NCI-H526 treated with DMSO at 0.1 percent for 48 hours (cell line): ENCODE results near the gene CDC42SE2.
A peak's percentile ranks its signal among the peaks of the same experiment; 100 is the strongest.
"Not testable (repeated sequence)": the region's sequence is repeated elsewhere in the genome, so short reads cannot be mapped to it uniquely, and the experiment has no call there.

ENCODE experiments used
- DNase-seq: peaks from one replicate; lab custom pipeline; 2025; lab: John Stamatoyannopoulos, UW

CDC42SE2 gene

DNA sequence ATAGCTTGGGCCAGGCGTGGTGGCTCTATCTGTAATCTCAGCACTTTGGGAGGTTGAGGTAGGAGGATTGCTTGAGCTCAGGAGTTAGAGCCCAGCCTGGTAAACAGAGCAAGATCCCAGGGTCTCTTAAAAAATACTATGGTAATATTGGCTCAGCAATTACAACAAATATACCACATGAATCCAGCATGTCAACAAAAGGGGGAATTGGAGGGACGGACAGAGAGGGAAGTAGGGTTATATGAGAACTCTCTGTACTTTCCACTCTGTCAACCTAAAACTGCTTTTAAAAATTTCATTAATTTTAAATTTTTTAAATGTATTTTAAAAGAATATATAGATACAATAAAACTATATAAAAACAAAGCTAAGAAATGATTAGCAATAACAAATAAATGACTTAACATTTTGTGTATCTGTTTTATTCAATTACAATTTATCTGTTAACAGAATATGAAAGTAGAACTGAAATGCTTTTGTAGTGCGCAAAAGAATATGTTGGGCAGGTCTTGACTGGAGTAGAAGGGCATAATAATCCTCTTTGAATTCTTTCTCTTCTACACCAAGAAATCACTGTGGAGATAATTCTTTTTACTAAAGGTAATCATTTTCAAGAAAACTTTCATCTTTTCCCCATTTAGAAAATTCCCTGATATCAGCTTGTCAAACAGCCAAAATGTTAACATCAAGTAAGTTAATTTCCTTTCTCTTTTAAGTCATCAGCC is 12.9 kb upstream of the CDC42SE2 start:
- DNase-seq, result no peak

DNA sequence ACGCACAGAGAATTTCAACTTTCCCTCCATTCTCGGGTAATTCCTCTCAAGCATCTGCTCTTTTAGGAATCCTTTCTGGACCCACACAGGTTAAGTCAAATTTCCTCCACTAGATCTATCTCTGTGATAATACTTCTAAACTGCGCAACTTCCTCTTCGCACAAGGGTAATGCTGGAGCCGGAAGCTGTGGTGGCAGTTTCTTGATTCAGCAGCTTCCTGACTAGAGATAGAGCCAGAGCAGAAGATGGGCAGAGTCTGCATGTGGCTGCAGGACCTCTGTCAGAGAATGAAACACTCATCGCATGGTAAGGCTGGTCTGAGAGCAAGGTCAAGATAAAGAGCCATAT is 11.1 kb upstream of the CDC42SE2 start:
- no peak for DNase-seq

GRCh38 chr5:131254025-131254424 is 9.8 kb upstream of the CDC42SE2 start:
- DNase-seq, result not testable (repeated sequence)

- DNase-seq, result no peak
Measured at GRCh38 chr5:131254741-131255140, 9.1 kb upstream of the CDC42SE2 start.

DNA sequence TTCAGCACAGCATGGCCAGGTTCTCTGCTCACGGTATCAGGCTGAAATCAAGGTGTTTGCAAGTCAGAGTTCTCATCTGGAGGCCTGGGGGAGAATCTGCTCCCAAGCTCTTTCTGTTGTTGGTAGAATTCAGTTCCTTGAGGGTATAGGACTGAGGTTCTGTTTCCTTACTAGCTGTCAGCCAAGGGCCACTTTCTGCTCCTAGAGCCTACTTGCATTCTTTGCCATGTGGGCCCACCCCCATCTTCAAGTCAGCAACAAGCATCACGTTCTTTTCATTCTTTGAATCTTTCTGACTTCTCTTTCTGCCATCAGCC is 7.4 kb upstream of the CDC42SE2 start:
- no peak for DNase-seq

- no peak for DNase-seq
Measured at GRCh38 chr5:131258733-131259132, 5.1 kb upstream of the CDC42SE2 start.

DNA sequence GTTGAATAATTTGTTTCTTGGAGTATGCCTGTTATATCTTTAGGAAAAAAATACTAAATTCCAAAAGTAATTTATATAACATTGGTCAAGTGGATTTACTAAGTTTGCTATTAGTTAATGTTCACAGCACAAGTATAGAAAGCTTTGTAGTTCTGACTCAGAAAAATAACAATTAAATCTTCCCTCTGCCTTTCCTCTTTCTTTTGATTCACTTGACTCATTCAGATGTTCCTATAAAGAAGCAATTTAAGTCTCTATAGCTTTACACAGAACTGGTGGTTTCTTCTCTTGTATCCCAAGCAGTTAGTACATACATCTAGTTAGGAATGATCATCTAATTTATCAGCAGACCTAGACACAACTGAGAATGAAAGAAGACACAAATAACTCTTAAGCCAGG is 4.5 kb upstream of the CDC42SE2 start:
- DNase-seq, result no peak

DNA sequence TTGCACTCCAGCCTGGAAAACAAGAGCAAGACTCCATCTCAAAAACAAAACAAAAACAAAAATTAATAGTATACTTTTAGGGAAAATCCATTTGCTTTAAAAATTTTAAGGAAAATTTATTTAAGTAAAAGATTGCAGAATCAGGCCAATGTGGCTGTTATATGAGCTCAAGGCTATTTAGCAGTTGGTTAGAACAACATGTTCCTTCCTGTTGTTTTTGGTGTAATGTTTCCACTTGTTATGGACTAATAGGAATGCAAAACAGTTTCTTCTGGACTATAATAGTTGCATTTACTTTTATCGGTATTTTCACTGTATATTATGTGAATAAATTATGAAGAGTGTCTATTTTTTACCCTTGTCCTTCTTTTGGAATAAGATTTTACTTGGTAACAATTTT is 3.0 kb upstream of the CDC42SE2 start:
- DNase-seq, result no peak

DNA sequence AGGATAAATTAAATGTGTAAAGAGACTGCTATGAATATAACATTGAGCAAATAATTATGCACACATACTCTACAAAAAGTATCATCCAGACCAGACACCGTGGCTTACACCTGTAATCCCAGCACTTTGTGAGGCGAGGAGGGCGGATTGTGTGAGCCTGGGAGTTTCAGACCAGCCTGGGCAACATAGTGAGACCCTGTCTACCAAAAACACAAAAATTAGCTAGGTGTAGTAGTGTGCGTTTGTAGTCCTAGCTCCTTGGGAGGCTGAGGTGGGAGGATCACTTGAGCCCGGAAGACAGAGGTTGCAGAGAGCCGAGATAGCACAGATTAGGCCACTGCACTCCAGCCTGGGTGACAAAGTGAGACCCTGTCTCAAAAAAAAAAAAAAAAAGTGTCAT is 2.4 kb upstream of the CDC42SE2 start:
- no peak for DNase-seq

GRCh38 chr5:131262953-131263541 is 806 bp upstream of the CDC42SE2 start:
- DNase-seq, result peak; percentile 15

GRCh38 chr5:131264451-131265099 is 722 bp downstream of the CDC42SE2 start:
- DNase-seq, result no peak

DNA sequence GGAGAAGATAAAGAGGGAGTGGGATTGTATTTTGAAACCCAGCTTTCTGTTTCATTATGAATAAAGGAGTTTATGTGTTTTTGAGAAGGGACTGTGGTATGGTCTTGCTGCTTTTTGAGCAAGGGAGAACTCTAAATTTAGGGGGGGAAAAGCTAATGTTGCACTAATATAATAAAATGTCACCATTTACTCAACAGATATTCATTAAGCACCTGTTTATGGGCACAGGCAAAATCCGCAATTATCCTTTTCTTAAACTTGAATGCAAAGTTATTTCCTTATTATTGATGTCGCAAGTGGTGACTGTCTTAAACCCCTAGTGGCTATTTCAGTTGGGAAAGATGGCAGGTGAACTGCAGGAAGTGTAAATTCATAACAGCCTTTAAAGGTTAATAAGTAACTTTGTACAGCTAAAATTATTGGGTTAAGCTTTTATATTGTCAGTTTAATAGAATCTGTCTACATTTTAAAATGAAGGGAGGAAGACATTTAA is 1.5 kb downstream of the CDC42SE2 start:
- no peak for DNase-seq

DNA sequence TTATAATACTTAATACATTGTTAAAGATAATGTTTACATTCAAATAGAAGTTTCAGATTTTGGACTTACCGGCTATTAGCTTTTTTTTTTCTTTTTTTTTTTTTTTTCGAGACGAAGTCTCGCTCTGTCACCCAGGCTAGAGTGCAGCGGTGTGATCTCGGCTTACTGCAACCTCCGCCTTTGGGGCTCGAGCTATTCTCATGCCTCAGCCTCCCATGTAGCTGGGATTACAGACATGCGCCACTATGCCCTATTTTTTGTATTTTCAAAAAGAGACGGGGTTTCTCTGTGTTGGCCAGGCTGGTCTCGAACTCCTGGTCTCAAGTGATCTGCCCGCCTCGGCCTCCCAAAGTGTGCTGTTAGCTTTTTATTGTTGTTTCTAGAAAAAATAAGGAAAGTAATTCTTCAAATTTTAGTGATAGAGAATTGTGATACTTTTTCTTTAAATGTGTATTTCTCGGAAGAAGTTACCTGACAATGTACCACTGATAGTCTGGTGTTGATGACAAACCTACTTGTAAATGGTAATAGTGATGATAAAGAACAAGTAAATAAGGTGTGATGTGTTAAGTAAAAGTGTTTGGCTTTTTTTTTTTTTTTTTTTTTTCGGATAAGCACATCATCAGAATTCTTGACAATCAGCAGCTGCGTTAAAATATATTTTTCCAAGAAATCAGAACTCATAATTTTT is 2.7 kb downstream of the CDC42SE2 start:
- no peak for DNase-seq

DNA sequence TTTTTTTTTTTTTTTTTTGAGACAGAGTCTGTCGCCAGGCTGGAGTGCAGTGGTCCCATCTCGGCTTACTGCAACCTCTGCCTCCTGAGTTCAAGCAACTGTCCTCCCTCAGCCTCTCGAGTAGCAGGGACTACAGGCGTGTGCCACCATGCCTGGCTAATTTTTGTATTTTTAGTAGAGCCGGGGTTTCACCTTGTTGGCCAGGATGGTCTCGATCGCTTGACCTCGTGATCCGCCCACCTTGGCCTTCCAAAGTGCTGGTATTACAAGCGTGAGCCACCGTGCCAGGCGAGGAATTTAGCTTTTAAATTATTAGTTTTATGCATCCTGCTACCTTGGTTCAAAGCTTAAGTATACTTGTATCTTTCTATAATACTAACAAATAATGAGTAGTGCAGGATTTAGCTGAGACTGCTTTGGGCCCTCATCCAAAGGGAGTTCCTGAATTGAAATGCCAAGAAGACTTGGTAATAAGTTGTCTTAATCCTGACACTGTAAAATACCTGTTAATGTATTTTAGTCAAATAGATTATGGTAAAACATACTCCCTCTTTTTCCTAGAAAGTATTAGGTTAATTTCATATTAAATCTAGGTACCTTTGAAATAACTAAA is 5.0 kb downstream of the CDC42SE2 start:
- DNase-seq, result no peak

GRCh38 chr5:131270809-131271208 is 7.0 kb downstream of the CDC42SE2 start:
- DNase-seq, result no peak

DNA sequence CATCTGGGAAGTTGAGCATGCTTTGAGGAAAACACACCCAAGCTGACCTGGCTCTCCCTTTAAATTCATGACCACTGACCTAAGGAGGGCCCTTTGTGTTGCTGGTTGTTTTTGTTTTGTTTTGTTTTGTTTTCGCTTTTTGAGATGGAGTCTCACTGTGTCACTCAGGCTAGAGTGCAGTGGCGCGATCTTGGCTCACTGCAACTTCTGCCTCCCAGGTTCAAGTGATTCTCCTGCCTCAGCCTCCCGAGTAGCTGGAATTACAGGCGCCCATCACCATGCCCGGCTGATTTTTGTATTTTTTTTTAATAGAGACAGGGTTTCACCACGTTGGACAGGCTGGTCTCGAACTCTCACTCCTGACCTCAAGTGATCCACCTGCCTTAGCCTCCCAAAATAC is 8.0 kb downstream of the CDC42SE2 start:
- not testable (repeated sequence) for DNase-seq

DNA sequence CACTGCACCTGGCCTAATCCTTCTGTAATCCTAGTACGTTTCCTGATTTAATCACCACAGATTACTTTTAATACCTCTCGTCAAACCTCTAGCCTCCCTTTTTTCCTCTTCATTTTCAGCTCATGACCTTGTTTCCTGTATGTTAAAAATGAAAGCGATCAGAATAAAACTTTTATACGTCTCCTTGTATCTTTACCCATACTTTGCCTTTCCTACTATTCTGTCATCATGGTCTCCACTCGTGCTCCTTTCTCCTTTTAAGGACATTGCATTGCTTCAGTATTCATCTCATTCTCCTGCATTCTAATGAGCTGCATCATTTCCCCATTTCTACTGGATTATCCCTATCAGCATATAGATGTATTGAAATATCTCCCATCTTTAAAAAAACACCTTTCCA is 8.5 kb downstream of the CDC42SE2 start:
- DNase-seq, result no peak

- no peak for DNase-seq
Measured at GRCh38 chr5:131272724-131273123, 8.9 kb downstream of the CDC42SE2 start.

DNA sequence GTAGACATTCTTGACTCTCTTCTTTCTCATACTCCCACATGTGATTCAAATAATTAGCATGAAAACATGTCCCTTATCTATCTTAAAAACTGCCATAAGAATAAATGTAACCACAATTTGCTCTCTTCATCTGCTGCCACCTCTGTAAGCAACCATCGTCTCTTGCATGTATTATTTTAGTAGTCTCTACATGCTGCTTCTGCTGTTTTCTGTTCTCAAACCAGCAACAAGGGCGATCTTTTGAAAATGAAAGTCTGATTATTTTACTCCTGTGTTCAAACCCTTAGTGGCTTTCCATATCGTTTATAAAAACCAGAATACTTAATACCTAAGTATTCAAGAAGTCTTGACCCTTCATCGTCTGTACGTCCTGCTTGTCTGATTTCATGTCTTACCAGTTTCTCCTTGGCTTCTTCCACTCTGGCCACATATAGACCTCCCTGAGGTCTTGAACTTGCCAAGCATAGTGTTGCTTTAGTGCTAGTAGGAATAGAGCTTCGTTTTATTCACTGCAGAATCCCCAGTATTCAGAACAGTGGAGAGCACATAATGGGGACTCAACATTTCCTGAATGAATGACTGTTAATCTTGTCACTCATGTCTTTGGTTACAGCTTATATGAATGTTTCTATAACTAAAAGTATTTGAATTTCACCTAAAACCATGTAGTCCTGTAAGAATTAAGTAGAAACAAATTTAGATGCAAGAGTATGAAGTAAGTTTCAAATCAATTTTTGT is 10.6 kb downstream of the CDC42SE2 start:
- no peak for DNase-seq

DNA sequence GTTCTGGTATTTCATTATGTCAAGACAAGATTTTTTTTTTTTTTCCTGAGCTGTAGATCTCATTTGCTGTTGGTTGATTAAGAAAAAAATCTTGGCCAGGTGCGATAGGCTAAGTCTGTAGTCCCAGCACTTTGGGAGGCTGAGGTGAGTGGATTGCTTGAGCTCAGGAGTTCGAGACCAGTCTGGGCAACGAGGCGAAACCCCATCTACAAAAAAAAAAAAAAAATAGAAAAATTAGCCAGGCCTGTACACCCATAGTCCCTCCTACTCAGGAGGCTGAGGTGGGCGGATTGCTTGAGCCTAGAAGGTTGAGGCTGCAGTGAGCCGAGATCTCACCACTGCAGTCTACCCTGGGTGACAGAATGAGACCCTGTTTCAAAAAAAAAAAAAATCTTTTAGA is 12.2 kb downstream of the CDC42SE2 start:
- DNase-seq, result no peak

DNA sequence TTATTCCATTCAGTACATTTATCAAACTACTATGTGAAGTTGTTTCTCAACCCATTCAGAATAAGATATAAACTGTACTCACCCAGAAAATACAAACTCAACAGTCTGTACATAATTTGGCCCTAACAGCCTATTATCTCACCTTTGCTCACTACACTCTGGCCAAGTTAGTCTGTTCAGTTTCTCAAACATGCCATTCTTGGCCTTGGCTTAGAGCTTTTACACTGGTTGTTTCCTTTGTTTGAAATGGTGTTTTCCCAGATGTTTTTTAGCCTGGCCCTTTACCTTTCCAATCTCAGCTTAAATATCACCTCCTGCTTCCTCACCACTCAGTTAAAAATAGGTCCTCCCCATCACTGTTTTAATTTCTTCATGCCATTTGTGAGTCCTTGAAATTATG is 13.6 kb downstream of the CDC42SE2 start:
- no peak for DNase-seq
